Measurements from ENCODE around the gene DLX5.

Gene DLX5

GRCh38 chr7:97026715-97027426 lies 2.2 kb upstream of the DLX5 start:
- H3K4me3 ChIP-seq: no peak overlapping the region
- no peak overlapping the region for H3K27ac ChIP-seq
- peak overlapping the region; percentile 56; the same call in 1 of the 2 replicates for H3K4me2 ChIP-seq
- no peaks in the 10 kb centered on the region for H3K36me3 ChIP-seq
- peaks cover 40% of the 10 kb centered on the region for H3K9me3 ChIP-seq
- peaks cover 28% of the 10 kb centered on the region; the same call in 1 of the 2 replicates for H4K20me1 ChIP-seq
- H3K4me1 ChIP-seq: 0 out of 2 replicates have a peak, but pooled peaks cover 4% of the 10 kb centered on the region
- H3K9ac ChIP-seq: no peak overlapping the region
- peaks cover 61% of the 10 kb centered on the region for H3K27me3 ChIP-seq
- TF ChIP-seq Cebpa-rat (IDR thresholded peaks at IDR 0.05): no peak

- TF ChIP-seq Cebpa-rat (IDR thresholded peaks at IDR 0.05): no peak
- H3K9me3 ChIP-seq: peaks cover 48% of the 10 kb centered on the region
- H3K36me3 ChIP-seq: no peaks in the 10 kb centered on the region
- H3K4me2 ChIP-seq: no peak overlapping the region
- H3K4me3 ChIP-seq: no peak overlapping the region
- peaks cover 28% of the 10 kb centered on the region; the same call in 1 of the 2 replicates for H4K20me1 ChIP-seq
- peaks cover 68% of the 10 kb centered on the region for H3K27me3 ChIP-seq
- H3K4me1 ChIP-seq: 0 out of 2 replicates have a peak, but pooled peaks cover 4% of the 10 kb centered on the region
- no peak overlapping the region for H3K27ac ChIP-seq
- H3K9ac ChIP-seq: no peak overlapping the region
These were observed 1.5 kb upstream of the DLX5 start for GRCh38 chr7:97025983-97026714.

GRCh38 chr7:97025130-97025499 lies 484 bp upstream of the DLX5 start:
- TF ChIP-seq Cebpa-rat (IDR thresholded peaks at IDR 0.05): no peak
- Histone ChIP-seq H3K9ac (no peak overlapping the region), H3K4me2 (no peak overlapping the region), H3K4me1 (0 out of 2 replicates have a peak, but pooled peaks cover 4% of the 10 kb centered on the region), H3K27me3 (peaks cover 78% of the 10 kb centered on the region), H3K4me3 (no peak overlapping the region), H3K27ac (no peak overlapping the region), H4K20me1 (peaks cover 28% of the 10 kb centered on the region; the same call in 1 of the 2 replicates), H3K36me3 (no peaks in the 10 kb centered on the region), H3K9me3 (peaks cover 54% of the 10 kb centered on the region)

GRCh38 chr7:97022491-97023306 lies 1.9 kb downstream of the DLX5 start:
- Histone ChIP-seq H3K27ac (no peak overlapping the region), H3K27me3 (peaks cover 100% of the 10 kb centered on the region), H4K20me1 (peaks cover 33% of the 10 kb centered on the region; the same call in 1 of the 2 replicates), H3K36me3 (no peaks in the 10 kb centered on the region), H3K4me3 (no peak overlapping the region), H3K4me1 (peaks cover 9% of the 10 kb centered on the region), H3K4me2 (no peak overlapping the region), H3K9me3 (peaks cover 57% of the 10 kb centered on the region), H3K9ac (no peak overlapping the region)
- no peak for TF ChIP-seq Cebpa-rat (IDR thresholded peaks at IDR 0.05)

- H3K9ac ChIP-seq: no peak overlapping the region
- no peak overlapping the region for H3K27ac ChIP-seq
- no peaks in the 10 kb centered on the region for H3K36me3 ChIP-seq
- H3K27me3 ChIP-seq: peaks cover 100% of the 10 kb centered on the region
- peaks cover 11% of the 10 kb centered on the region for H3K4me1 ChIP-seq
- peaks cover 26% of the 10 kb centered on the region; the same call in 1 of the 2 replicates for H4K20me1 ChIP-seq
- H3K9me3 ChIP-seq: peaks cover 63% of the 10 kb centered on the region
- H3K4me3 ChIP-seq: no peak overlapping the region
- H3K4me2 ChIP-seq: no peak overlapping the region
- TF ChIP-seq Cebpa-rat (IDR thresholded peaks at IDR 0.05): no peak
These were observed 2.7 kb downstream of the DLX5 start for GRCh38 chr7:97021747-97022490.

- H3K9ac ChIP-seq: no peak overlapping the region
- H3K36me3 ChIP-seq: no peaks in the 10 kb centered on the region
- H3K27me3 ChIP-seq: peaks cover 100% of the 10 kb centered on the region
- H3K4me2 ChIP-seq: no peak overlapping the region
- peaks cover 71% of the 10 kb centered on the region for H3K9me3 ChIP-seq
- H3K4me1 ChIP-seq: peaks cover 11% of the 10 kb centered on the region
- no peak for TF ChIP-seq Cebpa-rat (IDR thresholded peaks at IDR 0.05)
- H3K27ac ChIP-seq: no peak overlapping the region
- H4K20me1 ChIP-seq: peaks cover 19% of the 10 kb centered on the region; the same call in 1 of the 2 replicates
- no peak overlapping the region for H3K4me3 ChIP-seq
These were observed 3.5 kb downstream of the DLX5 start for GRCh38 chr7:97020996-97021746.

- Histone ChIP-seq H3K4me1 (peaks cover 11% of the 10 kb centered on the region), H3K27me3 (peaks cover 100% of the 10 kb centered on the region), H3K4me2 (no peak overlapping the region), H3K36me3 (no peaks in the 10 kb centered on the region), H4K20me1 (peaks cover 13% of the 10 kb centered on the region; the same call in 1 of the 2 replicates), H3K4me3 (no peak overlapping the region), H3K9ac (no peak overlapping the region), H3K9me3 (peaks cover 71% of the 10 kb centered on the region), H3K27ac (no peak overlapping the region)
- TF ChIP-seq Cebpa-rat (IDR thresholded peaks at IDR 0.05): no peak
These were observed 4.0 kb downstream of the DLX5 start for GRCh38 chr7:97020601-97020995.

- no peak overlapping the region for H3K4me3 ChIP-seq
- peaks cover 70% of the 10 kb centered on the region for H3K9me3 ChIP-seq
- no peak overlapping the region for H3K9ac ChIP-seq
- TF ChIP-seq Cebpa-rat (IDR thresholded peaks at IDR 0.05): no peak
- H3K27me3 ChIP-seq: peaks cover 100% of the 10 kb centered on the region
- H4K20me1 ChIP-seq: 0 out of 2 replicates have a peak, but pooled peaks cover 5% of the 10 kb centered on the region
- no peak overlapping the region for H3K4me2 ChIP-seq
- H3K4me1 ChIP-seq: peaks cover 11% of the 10 kb centered on the region
- no peaks in the 10 kb centered on the region for H3K36me3 ChIP-seq
- H3K27ac ChIP-seq: no peak overlapping the region
These were observed 4.9 kb downstream of the DLX5 start for GRCh38 chr7:97019710-97020225.

Data from BLaER1 (cell line).